ENCODE measurements around the gene LRP5.
"Not testable (repeated sequence)": the region's sequence is repeated elsewhere in the genome, so short reads cannot be mapped to it uniquely, and the experiment has no call there.

Gene LRP5

DNA sequence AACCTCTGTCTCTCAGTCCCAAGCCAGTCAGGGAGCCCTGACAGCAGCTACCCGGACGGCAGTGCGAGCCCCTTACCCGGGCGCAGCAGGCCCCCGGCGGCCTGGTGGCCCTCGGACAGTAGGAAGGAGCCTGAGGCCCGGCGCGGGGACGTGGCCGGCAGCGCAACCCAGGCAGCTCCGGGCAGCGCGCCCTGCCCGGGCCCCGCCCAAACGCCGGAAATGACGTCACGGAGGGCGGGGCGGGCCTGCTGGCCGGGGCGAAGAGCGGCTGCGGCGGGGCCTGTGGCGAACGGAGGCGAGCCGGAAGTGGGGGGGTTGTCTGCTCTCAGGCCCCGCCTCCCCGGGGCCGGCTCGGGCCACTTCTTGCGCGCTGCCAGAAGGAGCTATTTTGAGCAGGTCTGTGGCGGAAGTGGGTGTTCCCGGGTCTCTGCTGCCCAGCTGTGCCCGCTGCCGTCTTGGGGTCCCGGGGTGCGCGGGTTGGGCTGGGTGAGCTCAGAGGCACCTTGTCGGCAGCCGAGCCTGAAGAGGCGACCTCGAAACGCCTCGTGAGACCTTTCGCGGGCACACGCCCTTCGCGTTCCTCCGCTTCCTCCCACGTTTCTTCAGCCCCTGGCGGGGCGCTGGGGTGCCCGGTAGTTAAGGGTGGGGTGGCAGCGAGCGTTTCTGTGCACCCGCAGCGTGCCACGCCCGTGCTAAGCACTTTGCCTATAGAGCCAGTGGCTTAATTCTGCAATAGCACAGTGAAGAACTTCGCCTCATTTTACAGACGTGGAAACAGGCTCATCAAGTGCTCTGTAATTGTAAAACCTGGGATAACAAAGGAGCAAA is 40.4 kb upstream of the LRP5 start, which contains the start of gene C11orf24:
TSS of gene C11orf24 (minus strand) at position 193 of the 828 bp plus-strand sequence. CDS start 8,206 bp downstream, outside the sequence.
- no peak for TF ChIP-seq ZNF274 (IDR thresholded peaks at IDR 0.05; ENCODE audit: low read depth, low read length)
- peak within 1 kb of the TSS; percentile 95 for H3K4me3 ChIP-seq (ENCODE audit: low read length)

DNA sequence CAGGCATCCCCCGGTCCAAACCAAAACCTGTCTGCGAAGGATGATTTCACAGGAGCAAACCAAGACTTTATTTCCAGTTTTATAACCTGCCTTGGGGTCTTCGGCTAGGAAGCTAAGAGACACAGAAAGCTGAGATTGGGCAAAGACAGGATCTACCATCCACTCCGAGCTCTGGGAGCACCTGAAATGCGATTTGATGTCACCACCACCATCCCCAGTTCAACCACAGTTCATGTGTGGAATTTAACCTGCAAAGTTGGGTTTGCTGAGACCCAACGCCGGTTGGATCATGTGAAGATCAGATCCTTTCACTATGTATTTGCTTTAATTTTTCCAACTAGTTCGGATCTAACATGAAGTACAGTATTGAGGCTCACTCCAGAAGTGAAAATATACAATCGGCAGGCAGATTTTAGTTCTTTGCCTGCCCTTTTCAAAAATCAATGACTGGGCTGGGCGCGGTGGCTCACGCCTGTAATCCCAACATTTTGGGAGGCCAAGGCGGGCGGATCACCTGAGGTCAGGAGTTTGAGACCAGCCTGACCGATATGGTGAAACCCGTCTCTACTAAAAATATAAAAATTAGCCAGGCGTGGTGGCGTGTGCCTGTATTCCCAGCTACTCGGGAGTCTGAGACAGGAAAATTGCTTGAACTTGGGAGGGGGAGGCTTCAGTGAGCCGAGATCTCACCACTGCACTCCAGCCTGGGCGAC is 39.2 kb upstream of the LRP5 start:
- TF ChIP-seq ZNF274 (IDR thresholded peaks at IDR 0.05; ENCODE audit: low read depth, low read length): no peak
- H3K4me3 ChIP-seq (ENCODE audit: low read length): peak overlapping the region; percentile 95; the same call in 1 of the 2 replicates

DNA sequence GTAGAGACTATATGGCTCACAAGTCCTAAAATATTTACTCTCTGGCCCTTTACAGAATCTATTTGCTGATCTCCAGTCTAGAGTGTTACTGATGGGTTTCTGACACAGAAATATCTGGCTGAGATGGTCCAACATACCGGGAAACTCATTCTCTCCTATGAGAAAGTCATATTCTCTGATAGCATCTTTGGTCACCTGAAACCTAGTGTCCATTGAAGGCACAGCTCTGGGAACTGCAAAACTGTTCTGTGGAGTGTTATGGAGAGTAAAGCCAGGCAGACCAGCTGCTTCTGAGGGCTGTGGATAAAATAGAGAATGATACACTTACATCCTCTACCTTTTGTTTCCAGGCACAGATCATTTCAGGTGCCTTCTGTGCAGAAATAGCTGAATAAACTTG is 38.1 kb upstream of the LRP5 start:
- TF ChIP-seq ZNF274 (IDR thresholded peaks at IDR 0.05; ENCODE audit: low read depth, low read length): no peak
- no peak overlapping the region; the same call in 1 of the 2 replicates for H3K4me3 ChIP-seq (ENCODE audit: low read length)

DNA sequence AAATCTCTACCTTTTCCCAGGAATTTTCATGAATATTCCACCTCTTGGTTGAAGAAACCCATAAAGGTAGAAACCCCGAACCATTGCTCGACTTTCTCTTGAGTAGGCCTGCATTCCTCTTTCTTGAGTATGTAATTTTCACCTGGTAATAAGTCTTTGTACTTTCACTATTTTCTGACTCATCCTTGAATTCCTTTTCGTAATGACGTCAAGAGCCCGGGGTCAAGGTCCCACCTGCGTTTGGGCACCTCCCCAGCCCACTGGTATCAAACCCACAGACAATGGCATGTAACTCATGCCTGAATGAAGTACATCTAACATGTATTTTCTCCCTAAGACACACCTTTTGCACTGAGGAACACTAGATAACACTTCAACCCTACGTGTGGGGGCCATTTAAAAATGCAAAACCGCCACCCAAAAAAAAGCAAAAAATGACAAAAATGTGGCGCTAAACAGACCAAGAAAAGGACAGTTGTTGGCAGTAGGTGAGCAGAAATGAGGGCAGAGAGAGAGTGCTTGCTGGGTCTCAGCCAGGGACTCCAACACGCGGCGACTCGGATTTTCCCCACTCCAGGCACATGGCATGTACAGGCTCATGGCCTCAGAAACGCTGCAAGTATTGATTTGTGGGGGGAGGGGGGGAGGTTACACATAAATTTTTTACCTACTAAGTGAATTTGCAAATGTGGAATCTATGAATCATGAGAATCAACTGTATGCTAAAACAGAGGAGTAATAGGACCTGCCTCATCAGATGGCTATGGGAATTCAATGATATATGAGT is 36.5 kb upstream of the LRP5 start:
- no peak for TF ChIP-seq ZNF274 (IDR thresholded peaks at IDR 0.05; ENCODE audit: low read depth, low read length)
- H3K4me3 ChIP-seq (ENCODE audit: low read length): no peak overlapping the region

DNA sequence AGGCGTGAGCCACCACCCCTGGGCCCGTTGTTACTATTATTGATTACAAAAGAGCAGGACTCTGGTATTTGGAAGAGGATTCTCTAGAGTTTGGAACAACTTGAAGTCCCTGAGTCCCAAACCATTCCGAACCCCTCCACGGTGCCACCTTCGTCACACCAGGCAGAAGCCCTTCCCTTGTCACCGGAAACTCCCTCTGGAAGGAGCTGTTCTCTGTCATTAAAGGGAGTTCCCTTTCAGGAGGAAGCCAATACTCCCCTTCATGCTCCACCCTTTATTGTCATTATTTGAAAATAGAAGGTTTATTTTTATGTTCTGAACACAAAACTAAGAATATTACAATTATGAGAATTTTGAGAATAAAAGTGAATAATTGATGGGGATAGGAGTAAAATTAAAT is 35.5 kb upstream of the LRP5 start:
- no peak overlapping the region for H3K4me3 ChIP-seq (ENCODE audit: low read length)
- TF ChIP-seq ZNF274 (IDR thresholded peaks at IDR 0.05; ENCODE audit: low read depth, low read length): no peak

DNA sequence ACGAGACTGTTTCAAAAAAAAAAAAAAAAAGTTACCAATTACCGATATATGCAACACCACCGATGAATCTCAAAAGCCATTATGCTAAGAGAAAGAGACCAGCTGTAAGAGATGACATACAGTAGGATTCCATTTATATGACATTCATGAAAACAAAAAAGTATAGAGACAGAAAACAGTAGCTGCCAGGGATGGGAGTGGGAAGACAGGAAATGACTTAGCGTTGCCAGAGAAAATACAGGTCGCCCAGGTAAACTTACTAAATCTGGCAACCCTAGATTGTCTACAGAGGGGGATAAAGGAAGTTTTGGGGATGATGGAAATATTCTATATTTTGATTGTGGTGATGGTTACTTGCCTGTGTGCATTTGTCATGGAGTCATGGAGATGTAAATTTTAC is 32.7 kb upstream of the LRP5 start:
- TF ChIP-seq ZNF274 (IDR thresholded peaks at IDR 0.05; ENCODE audit: low read depth, low read length): no peak
- H3K4me3 ChIP-seq (ENCODE audit: low read length): no peak overlapping the region

DNA sequence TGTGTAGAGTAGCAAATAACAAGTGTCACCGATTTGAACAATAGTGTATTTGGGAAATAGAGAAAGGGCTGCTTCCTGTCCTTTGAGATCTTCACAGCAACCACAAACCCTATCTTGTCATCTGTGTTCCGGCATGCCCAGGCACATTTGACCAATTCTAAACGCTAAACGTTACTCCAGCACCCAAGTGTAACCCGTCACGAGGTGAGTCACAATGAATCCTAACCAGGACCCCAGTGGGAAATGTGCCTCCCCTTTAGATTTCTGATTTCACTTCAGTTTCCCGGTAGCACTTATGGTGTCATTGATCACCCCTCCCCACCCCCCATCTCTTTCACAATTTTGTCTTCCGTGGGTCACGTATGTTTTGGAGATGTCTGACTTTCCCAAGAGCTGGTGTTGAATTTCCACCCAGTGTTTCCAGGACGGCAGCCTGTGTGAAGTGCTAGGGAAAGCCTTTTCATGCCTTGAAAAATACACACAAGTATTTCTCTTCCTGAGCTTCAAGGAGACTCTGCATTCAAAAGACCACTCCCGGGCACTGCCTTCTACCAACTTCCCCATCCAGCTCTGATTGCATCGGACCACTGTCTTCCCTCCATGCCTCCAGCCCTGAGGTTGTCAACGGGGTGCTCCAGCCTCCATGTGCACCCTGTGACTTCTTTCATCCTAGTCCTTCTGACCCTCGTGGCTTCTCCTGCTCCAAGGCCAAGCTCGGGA is 30.1 kb upstream of the LRP5 start:
- TF ChIP-seq ZNF274 (IDR thresholded peaks at IDR 0.05; ENCODE audit: low read depth, low read length): no peak
- H3K4me3 ChIP-seq (ENCODE audit: low read length): peak overlapping the region; percentile 28; the same call in 1 of the 2 replicates

DNA sequence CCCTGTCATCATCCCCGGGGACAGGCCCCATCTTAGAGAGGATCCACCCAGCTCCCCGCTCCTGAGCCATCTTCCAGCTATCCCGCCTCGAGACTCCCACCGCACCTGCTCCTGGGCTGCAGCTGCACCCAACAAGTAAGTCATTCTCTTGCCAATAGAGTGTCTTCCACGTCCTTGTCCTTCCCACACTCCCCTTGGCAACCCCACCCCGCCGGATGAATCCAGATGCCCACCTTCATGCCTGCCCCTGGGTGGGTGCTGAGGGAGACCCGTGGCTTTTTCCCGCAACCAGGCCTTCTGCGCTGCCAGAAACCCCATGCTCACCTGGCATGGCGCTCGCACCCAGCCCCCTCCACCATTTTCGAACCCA is 29.5 kb upstream of the LRP5 start:
- TF ChIP-seq ZNF274 (IDR thresholded peaks at IDR 0.05; ENCODE audit: low read depth, low read length): no peak
- H3K4me3 ChIP-seq (ENCODE audit: low read length): no peak overlapping the region; the same call in 1 of the 2 replicates

DNA sequence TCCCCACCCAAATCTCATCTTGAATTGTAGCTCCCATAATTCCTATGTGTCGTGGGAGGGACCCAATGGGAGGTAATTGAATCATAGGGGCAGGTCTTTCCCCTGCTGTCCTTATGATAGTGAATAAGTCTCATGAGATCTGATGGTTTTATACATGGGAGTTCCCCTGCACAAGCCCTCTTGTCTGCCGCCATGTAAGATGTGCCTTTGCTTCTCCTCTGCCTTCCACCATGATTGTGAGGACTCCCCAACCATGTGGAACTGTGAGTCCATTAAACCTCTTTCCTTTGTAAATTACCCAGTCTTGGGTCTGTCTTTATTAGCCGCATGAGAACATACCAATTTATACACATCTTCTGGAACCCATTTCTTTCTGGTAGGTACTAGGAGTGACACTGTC is 27.8 kb upstream of the LRP5 start:
- not testable (repeated sequence) for H3K4me3 ChIP-seq (ENCODE audit: low read length)

DNA sequence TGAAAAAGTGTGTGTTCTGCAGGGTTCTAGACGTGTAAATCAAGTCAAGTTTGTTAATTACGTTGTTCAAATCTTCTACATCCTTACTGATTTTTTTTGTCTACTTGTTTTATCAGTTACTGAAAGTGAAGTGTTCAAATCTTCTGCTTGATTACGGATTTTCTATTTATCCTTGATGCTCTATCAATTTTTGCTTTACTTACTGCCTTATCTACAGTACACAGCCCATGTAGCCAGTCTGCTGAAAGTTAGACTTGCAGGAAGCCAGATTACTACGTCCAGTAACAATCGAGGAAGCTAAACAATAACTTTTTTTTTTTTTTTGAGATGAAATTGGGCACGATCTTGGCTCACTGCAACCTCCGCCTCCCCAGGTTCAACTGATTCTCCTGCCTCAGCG is 25.0 kb upstream of the LRP5 start:
- no peak for TF ChIP-seq ZNF274 (IDR thresholded peaks at IDR 0.05; ENCODE audit: low read depth, low read length)
- H3K4me3 ChIP-seq (ENCODE audit: low read length): no peak overlapping the region

DNA sequence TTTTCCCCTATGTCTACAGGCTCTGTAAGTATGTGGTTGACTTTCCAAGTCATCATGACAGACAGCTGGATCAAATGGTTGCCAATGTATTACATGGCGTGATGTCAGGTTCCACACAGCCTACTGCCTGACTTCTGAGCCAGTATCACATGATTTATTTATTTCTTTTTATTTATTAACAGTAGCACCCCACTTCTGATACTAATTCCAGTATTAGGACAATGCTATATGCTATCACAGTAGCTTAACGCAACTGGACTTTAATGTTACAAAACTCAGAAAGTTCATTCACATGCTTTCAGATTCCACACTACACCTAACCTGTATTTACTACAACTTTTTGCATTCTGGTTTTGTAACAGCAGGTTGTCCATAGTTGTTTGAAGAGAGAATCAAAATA is 22.9 kb upstream of the LRP5 start:
- no peak for TF ChIP-seq ZNF274 (IDR thresholded peaks at IDR 0.05; ENCODE audit: low read depth, low read length)
- H3K4me3 ChIP-seq (ENCODE audit: low read length): no peak overlapping the region

DNA sequence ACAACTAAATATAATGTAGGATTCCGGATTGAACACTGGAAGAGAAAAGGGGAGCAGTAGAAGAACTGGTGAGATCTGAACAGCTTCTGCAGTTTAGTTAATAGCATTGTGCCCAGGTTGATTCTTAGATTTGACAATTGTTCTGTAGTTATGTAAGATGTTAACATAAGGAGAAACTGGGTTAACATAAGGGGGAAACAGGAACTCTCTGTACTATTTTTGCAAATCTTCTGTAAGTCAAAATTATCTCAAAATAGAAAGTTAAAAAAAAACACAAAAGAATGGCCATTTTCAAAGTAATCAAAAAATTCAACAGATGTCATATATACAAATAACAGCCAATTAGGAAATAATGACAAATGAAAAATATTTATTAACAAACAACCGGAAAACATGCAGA is 18.7 kb upstream of the LRP5 start:
- no peak overlapping the region for H3K4me3 ChIP-seq (ENCODE audit: low read length)
- no peak for TF ChIP-seq ZNF274 (IDR thresholded peaks at IDR 0.05; ENCODE audit: low read depth, low read length)

DNA sequence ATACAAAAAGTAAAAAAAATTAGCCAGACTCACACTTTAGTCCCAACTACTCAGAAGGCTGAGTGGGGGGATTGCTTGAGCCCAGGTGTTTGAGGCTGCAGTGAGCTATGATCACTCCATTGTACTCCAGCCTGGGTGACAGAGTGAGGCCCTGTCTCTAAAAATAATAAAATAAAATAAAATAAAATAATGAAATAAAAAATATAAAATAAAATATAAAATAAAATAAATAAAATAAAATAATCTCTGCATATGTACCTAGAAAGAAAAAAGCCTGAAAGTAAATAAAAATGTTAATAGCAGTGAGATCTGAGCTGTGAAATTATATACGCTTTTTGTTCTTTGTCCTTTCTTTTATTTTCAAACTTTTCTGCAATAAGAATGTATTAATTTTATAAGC is 17.1 kb upstream of the LRP5 start:
- H3K4me3 ChIP-seq (ENCODE audit: low read length): no peak overlapping the region
- TF ChIP-seq ZNF274 (IDR thresholded peaks at IDR 0.05; ENCODE audit: low read depth, low read length): no peak

DNA sequence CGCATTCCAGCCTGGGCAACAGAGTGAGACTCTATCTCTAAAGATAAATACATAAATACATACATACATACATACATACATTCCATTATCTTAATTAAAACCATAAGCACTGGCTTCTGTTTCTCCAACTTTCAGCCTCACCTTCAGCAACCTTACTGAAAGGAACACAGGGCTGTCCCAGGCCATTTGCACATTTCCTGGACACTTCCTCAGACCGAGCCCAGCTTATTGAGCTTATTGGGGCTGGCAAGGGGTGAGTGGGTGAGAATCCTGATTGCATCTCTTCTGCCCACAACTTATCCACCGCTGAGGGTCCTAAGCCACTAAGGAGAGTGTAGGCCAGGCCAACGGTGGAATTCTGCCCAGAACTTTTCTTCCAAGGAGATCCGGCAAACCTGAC is 16.5 kb upstream of the LRP5 start:
- H3K4me3 ChIP-seq (ENCODE audit: low read length): no peak overlapping the region
- TF ChIP-seq ZNF274 (IDR thresholded peaks at IDR 0.05; ENCODE audit: low read depth, low read length): no peak
